GM12878 (cell line): ENCODE measurements around the gene C17orf114.

Experiments
- ATF2 ChIP-seq: IDR thresholded peaks from 2 replicates; pipeline ENCODE4 v1.6.1; 2012; ENCODE audit warnings: low read length, inconsistent platforms
- CBFB ChIP-seq: IDR thresholded peaks from 2 replicates; pipeline ENCODE4 v1.6.1; 2016; ENCODE audit warnings: antibody characterized with exemption, low read depth
- EED ChIP-seq: sonication (generic); IDR thresholded peaks from 2 replicates; pipeline ENCODE4 v1.6.1; 2016; ENCODE audit warnings: antibody characterized with exemption, low read depth
- EGR1 ChIP-seq, 2 experiments: IDR thresholded peaks; 1 replicate in 1 of 2; 2 replicates in 1 of 2; pipeline ENCODE4 v1.6.1; 2011 to 2012; ENCODE audit warnings: low read depth in 2 of 2, low read length in 2 of 2, borderline replicate concordance in 1 of 2, mild to moderate bottlenecking in 1 of 2, moderate library complexity in 1 of 2
- JUND ChIP-seq: IDR thresholded peaks from 2 replicates; pipeline ENCODE4 v1.6.1; 2012; ENCODE audit warnings: low read depth, mild to moderate bottlenecking, low read length, improper control_type of control experiment, moderate library complexity
- POLR2A ChIP-seq: IDR thresholded peaks from 2 replicates; pipeline ENCODE4 v1.6.1; 2011; ENCODE audit warnings: low read depth, mild to moderate bottlenecking, low read length
- ZBTB33 ChIP-seq: fragments of 450-650 bp; IDR thresholded peaks from 2 replicates; pipeline ENCODE4 v1.6.1; 2017; ENCODE audit warnings: mild to moderate bottlenecking
- ZBTB40 ChIP-seq: fragments of 450-650 bp; IDR thresholded peaks from 2 replicates; pipeline ENCODE4 v1.6.1; 2016; ENCODE audit warnings: mild to moderate bottlenecking, moderate library complexity, borderline replicate concordance
- ZNF207 ChIP-seq: fragments of 450-650 bp; IDR thresholded peaks from 2 replicates; pipeline ENCODE4 v1.6.1; 2014; ENCODE audit warnings: antibody characterized with exemption, mild to moderate bottlenecking, borderline replicate concordance

C17orf114 gene

GRCh38 chr17:4810696-4811290 lies 8.7 kb upstream of the C17orf114 start (continued):
- no peak for TF ChIP-seq ATF2
- no peak for TF ChIP-seq EGR1 (IDR thresholded peaks at IDR 0.05; ENCODE audit: borderline replicate concordance in 1 of 2, low read depth in 2 of 2, low read length in 2 of 2)
- TF ChIP-seq EED = no peak
- TF ChIP-seq ZNF207 = no peak
- no peak for TF ChIP-seq CBFB
- no peak for TF ChIP-seq ZBTB33
- no peak for TF ChIP-seq ZBTB40
- no peak for TF ChIP-seq JUND
- no peak for TF ChIP-seq POLR2A
- TF ChIP-seq, all 136 proteins: peak for 0
